Adipocyte (in vitro differentiated cells): ENCODE results near the gene SRGAP3.

ENCODE experiments used
- DNase-seq: peaks from one replicate; pipeline ENCODE4 v3.0.0-alpha.2; 2015; ENCODE audit warnings: low read depth
- H3K27me3 ChIP-seq: replicated peaks from 2 replicates; pipeline ENCODE4 v1.7.0; 2013; ENCODE audit warnings: mild to moderate bottlenecking, low read length, moderate library complexity; ENCODE audit not compliant: control insufficient read depth, insufficient read depth
- H3K36me3 ChIP-seq: 2 replicates; pipeline ENCODE4 v1.7.0; 2013; ENCODE audit warnings: low read length, mild to moderate bottlenecking, moderate library complexity; ENCODE audit not compliant: control insufficient read depth, insufficient read depth, severe bottlenecking
- H3K4me1 ChIP-seq: 2 replicates; pipeline ENCODE4 v1.7.0; 2013; ENCODE audit warnings: mild to moderate bottlenecking, low read length, moderate library complexity; ENCODE audit not compliant: control insufficient read depth, insufficient read depth
- H3K4me3 ChIP-seq: 2 replicates; pipeline ENCODE4 v1.7.0; 2013; ENCODE audit warnings: mild to moderate bottlenecking, low read length, moderate library complexity
- H3K9ac ChIP-seq: 2 replicates; pipeline ENCODE4 v1.7.0; 2013; ENCODE audit warnings: mild to moderate bottlenecking, low read length, moderate library complexity
- H3K9me3 ChIP-seq: 2 replicates; pipeline ENCODE4 v1.7.0; 2013; ENCODE audit warnings: mild to moderate bottlenecking, low read length, moderate library complexity; ENCODE audit not compliant: control insufficient read depth

SRGAP3 gene

DNA sequence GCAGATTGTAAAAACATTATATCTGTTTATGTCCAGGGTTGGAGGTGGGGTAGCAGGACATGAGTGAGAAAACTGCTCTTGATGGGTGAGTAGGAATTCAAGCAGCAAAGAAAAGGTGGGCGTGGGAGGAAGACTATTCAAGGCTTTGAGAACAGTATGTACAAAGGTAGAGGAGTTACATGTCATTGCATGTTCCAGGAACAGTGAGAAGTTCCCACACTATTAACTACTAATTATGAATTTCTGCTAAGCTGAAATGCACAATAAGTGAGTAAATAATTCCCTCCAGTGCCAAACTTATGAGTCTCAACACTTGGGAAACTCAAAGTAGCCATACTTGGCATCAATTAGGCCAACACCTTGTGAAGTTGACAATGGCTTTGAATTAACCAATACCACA is 80.1 kb downstream of the SRGAP3 start:
- no peak for DNase-seq
- no peaks in the 10 kb centered on the region for H3K36me3 ChIP-seq
- H3K4me3 ChIP-seq = no peak overlapping the region

DNA sequence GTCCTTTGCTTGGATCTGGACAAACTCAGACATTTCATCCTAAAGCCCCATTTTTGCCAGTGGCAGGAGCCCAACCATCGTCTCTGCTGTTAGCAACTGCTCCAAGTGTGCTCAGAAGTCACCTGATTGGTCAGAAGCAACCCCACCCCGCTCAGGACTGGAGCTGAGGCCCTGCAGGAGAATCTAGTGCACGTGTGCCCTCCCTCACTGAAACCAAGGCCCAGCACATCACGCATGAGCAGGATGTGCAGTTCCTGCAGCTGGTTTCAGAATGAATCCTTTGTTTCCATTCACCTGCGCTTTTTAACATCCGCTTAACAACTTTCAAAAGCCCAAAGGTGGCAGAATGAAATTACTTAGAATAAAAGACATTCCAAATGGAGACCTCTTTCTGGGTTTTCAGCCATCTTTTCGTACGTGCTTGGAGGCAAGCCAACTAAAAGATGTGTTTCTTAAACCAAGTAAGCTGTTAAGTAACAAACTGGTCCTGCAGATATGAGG is 81.2 kb downstream of the SRGAP3 start:
- no peak overlapping the region for H3K4me3 ChIP-seq
- no peaks in the 10 kb centered on the region for H3K9me3 ChIP-seq
- H3K9ac ChIP-seq = no peak overlapping the region
- peaks cover 10% of the 10 kb centered on the region for H3K4me1 ChIP-seq
- H3K36me3 ChIP-seq = no peaks in the 10 kb centered on the region
- no peak for DNase-seq
- no peaks in the 10 kb centered on the region for H3K27me3 ChIP-seq

More for the DNA sequence above, 80.1 kb downstream of the SRGAP3 start:
- H3K27me3 ChIP-seq = no peaks in the 10 kb centered on the region
- H3K9ac ChIP-seq = no peak overlapping the region
- H3K9me3 ChIP-seq = no peaks in the 10 kb centered on the region
- H3K4me1 ChIP-seq = peaks cover 10% of the 10 kb centered on the region

GRCh38 chr3:9167222-9167621 is 82.2 kb downstream of the SRGAP3 start:
- Histone ChIP-seq H3K9ac (no peak overlapping the region), H3K4me1 (peaks cover 10% of the 10 kb centered on the region), H3K27me3 (no peaks in the 10 kb centered on the region), H3K9me3 (no peaks in the 10 kb centered on the region), H3K4me3 (no peak overlapping the region), H3K36me3 (no peaks in the 10 kb centered on the region)
- no peak for DNase-seq

DNA sequence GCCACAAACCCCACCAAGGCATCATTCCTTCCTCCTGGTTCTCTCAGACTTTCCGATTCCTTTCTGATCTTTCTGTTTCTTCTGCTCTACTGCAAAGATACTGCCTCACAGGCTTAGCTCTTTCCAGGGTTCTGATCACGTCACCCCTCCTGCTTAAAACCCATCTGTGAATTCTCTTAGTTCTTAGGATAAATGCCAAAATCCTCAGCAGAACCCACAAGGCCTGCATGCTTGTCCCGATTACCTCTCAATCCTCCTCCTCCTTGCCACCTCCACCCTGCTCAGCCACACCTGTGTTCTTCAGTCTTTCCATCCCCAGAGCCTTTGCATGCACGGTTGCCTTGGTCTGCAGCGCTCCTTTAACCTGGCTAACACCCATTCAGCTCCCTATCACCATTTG is 84.0 kb downstream of the SRGAP3 start:
- H3K9ac ChIP-seq = no peak overlapping the region
- H3K27me3 ChIP-seq = no peaks in the 10 kb centered on the region
- H3K9me3 ChIP-seq = no peaks in the 10 kb centered on the region
- H3K36me3 ChIP-seq = no peaks in the 10 kb centered on the region
- no peak overlapping the region for H3K4me3 ChIP-seq
- DNase-seq = no peak
- peaks cover 7% of the 10 kb centered on the region for H3K4me1 ChIP-seq

DNA sequence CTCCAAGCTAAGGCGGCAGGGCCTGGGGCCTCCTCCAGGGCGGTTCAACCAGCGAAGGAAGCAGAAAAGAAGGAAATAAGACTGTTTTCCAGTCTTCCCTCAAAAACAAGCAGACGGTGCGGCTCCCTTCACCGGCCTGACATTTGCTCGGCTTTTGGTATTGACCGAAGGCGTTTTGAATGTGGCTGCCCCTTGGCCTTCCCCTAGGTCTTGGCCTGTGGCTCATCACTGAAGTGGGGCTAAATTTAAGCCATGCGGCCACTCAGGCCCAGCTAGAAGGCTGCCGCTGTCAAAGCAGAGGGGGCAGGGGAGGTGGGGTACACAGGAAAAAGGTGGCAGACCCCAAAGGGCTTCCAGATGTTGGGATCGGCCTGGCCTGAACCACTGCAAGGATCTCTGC is 86.2 kb downstream of the SRGAP3 start:
- Histone ChIP-seq H3K4me3 (no peak overlapping the region), H3K9me3 (no peaks in the 10 kb centered on the region), H3K27me3 (no peaks in the 10 kb centered on the region), H3K36me3 (no peaks in the 10 kb centered on the region), H3K9ac (no peak overlapping the region), H3K4me1 (no peaks in the 10 kb centered on the region)
- DNase-seq = no peak

DNA sequence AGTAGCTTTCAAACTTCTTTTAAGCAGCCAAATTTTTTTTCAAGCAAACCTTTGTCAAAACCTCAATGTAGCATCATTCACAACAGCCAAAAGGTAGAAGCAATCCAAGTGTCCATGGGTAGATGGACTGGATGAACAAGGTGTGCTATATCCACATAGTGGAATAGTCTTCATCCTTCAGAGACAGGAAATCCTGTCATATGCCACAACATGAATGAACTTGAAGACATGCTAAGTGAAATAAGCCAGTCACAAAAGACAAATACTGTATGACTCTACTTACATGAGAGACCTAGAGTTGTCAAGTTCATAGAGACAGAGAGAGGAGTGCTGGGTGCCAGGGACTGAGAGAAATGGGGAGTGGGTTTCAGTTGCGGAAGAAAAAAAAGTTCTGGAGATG is 87.6 kb downstream of the SRGAP3 start:
- H3K36me3 ChIP-seq = no peaks in the 10 kb centered on the region

GRCh38 chr3:9161298-9161697 is 88.1 kb downstream of the SRGAP3 start:
- Histone ChIP-seq H3K9me3 (no peaks in the 10 kb centered on the region), H3K4me3 (no peak overlapping the region), H3K4me1 (peaks cover 7% of the 10 kb centered on the region), H3K9ac (no peak overlapping the region), H3K27me3 (no peaks in the 10 kb centered on the region), H3K36me3 (no peaks in the 10 kb centered on the region)
- no peak for DNase-seq

More for the DNA sequence above, 87.6 kb downstream of the SRGAP3 start:
- Histone ChIP-seq H3K27me3 (no peaks in the 10 kb centered on the region), H3K4me3 (no peak overlapping the region), H3K9me3 (no peaks in the 10 kb centered on the region), H3K9ac (no peak overlapping the region), H3K4me1 (peaks cover 2% of the 10 kb centered on the region)
- no peak for DNase-seq

DNA sequence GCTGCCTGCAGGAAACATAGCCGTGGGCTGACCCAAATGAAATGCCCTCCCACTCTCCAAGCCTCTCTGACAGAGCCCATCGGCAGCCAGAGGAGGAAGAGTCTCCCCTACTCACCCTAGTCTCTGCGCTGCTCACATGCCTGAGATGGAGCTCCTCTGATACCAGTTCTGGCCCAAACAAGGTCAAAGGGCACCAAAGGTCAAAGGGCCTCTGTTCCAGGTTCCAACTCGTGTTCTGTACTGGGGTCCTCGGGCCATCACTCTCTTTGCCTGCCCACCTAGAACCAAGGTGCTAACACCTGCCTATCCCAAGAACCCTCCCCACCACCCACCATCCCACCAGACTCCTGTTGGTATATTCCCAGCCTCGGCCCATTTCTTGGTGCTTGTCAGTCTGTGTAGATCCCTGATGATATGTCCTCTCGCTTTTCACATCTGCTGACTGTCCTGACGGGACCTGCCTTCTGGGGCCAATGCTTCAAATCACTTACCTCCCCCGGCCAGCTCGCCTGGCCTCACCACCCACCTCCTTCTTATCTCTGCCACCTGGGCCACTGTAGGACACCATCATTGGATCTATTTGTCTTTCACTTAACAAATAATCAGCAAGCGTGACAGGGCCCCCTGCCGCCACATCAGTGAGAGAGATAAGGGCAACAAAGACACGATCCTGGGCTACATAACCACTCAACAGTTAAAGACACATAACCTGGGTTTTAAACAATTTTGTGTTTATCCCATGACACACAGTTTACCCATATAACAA is 90.4 kb downstream of the SRGAP3 start:
- DNase-seq = no peak
- H3K9ac ChIP-seq = no peak overlapping the region
- no peak overlapping the region for H3K4me3 ChIP-seq
- no peaks in the 10 kb centered on the region for H3K27me3 ChIP-seq
- H3K9me3 ChIP-seq = no peaks in the 10 kb centered on the region
- H3K36me3 ChIP-seq = no peaks in the 10 kb centered on the region
- peaks cover 20% of the 10 kb centered on the region for H3K4me1 ChIP-seq

- H3K4me3 ChIP-seq = no peak overlapping the region
- no peak for DNase-seq
Measured at GRCh38 chr3:9157651-9158362, 91.6 kb downstream of the SRGAP3 start.

DNA sequence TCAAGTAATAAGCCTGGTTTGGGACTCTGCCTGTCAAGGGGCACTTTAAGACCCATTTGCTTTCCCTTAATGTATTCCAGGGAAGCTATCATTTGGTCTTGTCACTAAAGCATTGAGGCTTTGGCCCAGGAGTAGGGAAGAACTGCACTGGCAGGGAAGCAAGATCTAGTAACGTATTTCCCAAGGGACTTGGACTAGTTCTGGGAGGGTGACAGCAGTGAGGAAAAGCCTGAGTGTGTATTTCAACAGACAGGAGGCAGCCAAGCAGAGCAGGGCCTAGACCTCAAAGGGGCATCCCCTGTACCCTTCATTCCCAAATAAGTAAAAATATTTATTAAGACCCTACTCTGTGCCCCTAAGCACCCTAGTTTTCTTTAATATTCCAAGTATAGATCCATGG is 92.8 kb downstream of the SRGAP3 start:
- H3K9ac ChIP-seq = no peak overlapping the region
- no peak for DNase-seq
- no peak overlapping the region for H3K4me3 ChIP-seq
- H3K36me3 ChIP-seq = no peaks in the 10 kb centered on the region
- H3K4me1 ChIP-seq = peaks cover 33% of the 10 kb centered on the region
- no peaks in the 10 kb centered on the region for H3K9me3 ChIP-seq
- H3K27me3 ChIP-seq = no peaks in the 10 kb centered on the region

More at GRCh38 chr3:9157651-9158362, 91.6 kb downstream of the SRGAP3 start:
- Histone ChIP-seq H3K9ac (no peak overlapping the region), H3K9me3 (no peaks in the 10 kb centered on the region), H3K36me3 (no peaks in the 10 kb centered on the region), H3K27me3 (no peaks in the 10 kb centered on the region), H3K4me1 (peaks cover 29% of the 10 kb centered on the region)

- DNase-seq = no peak
- H3K36me3 ChIP-seq = no peaks in the 10 kb centered on the region
- H3K27me3 ChIP-seq = no peaks in the 10 kb centered on the region
- no peak overlapping the region for H3K4me3 ChIP-seq
- no peak overlapping the region for H3K9ac ChIP-seq
- H3K9me3 ChIP-seq = no peaks in the 10 kb centered on the region
- peaks cover 47% of the 10 kb centered on the region for H3K4me1 ChIP-seq
Measured at GRCh38 chr3:9155028-9155427, 94.4 kb downstream of the SRGAP3 start.
